Measurements from ENCODE around the gene CLDN8.

Gene CLDN8

DNA sequence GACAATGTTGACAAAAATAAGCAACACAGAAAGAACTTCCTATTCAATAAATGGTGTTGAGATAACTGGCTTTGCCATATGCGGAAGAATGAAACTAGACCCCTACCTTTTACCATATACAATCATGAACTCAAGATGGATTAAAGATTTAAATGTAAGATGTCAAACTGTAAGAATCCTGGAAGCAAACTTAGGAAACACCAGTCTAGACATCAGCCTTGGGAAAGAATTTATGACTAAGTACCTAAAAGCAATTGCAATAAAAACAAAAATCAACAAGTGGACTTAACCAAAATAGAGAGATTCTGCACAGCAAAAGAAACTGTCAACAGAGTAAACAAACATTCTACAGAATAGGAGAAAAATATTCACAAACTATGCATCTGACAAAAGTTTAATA is 16.1 kb upstream of the CLDN8 start:
- Histone ChIP-seq H3K9ac (ENCODE audit: low read depth, low read length) (no peak overlapping the region), H3K36me3 (ENCODE audit: insufficient read depth, low read length) (no peaks in the 10 kb centered on the region), H3K4me2 (ENCODE audit: insufficient read depth, low read length) (no peak overlapping the region), H3K9me3 (ENCODE audit: insufficient read depth, low read length, severe bottlenecking) (no peaks in the 10 kb centered on the region), H4K20me1 (ENCODE audit: insufficient read depth, low read length) (no peaks in the 10 kb centered on the region), H3K79me2 (ENCODE audit: insufficient read depth, low read length) (no peaks in the 10 kb centered on the region), H3K27me3 (ENCODE audit: insufficient read depth, low read length, poor library complexity) (no peaks in the 10 kb centered on the region), H2AFZ (ENCODE audit: low read depth, low read length) (no peak overlapping the region), H3K4me3 (ENCODE audit: low read depth in 1 of 2, low read length in 2 of 2) (no peak overlapping the region), H3K27ac (ENCODE audit: low read length) (no peak overlapping the region), H3K4me1 (ENCODE audit: insufficient read depth, low read length) (no peaks in the 10 kb centered on the region)
- DNase-seq (no peak), ATAC-seq (ENCODE audit: insufficient read depth, low read depth) (no peak)
- TF ChIP-seq EZH2 (IDR thresholded peaks at IDR 0.05; ENCODE audit: borderline replicate concordance, low read depth, low read length, severe bottlenecking) (no peak), CTCF (IDR thresholded peaks at IDR 0.05; ENCODE audit: borderline replicate concordance, extremely low read depth, low read length, poor library complexity, severe bottlenecking) (no peak)

DNA sequence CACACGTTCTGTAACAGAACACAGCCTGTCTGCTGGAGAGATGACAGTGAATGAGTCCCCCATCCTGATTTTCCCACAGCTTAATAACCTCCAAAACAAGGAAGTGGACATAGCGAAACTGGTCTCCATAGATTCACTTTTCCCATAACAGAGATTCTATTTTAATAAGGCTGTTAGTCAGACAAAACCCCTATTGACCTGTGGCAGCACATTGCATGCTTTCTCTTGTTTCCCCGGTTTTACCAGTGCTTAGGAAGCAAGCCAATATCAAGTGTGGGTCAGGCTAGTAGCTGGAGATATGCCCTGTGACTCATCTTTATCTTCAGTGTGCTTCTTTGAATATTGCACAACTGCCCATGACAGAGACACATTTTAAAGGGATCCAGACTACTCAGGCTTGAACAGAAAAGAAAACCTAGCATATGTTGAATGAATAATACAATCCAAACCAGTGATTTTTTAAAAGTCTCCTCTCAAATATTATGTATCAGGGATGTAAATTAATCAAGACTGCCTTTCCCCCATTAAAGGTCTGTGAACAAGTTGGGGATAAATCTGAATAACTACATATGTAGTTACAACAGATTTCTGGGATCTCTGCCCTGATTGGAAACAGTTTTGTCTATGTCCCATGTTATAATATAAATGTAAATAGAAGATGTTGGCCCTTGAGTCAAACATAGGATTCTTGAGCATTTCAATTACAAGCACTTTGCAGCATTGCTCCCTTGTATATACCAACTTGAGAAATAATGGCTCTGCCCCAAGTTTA is 11.9 kb upstream of the CLDN8 start:
- H3K27ac ChIP-seq (ENCODE audit: low read length) = no peak overlapping the region
- no peaks in the 10 kb centered on the region for H3K4me1 ChIP-seq (ENCODE audit: insufficient read depth, low read length)
- H2AFZ ChIP-seq (ENCODE audit: low read depth, low read length) = no peak overlapping the region
- no peak for TF ChIP-seq EZH2 (IDR thresholded peaks at IDR 0.05; ENCODE audit: borderline replicate concordance, low read depth, low read length, severe bottlenecking)
- no peak for TF ChIP-seq CTCF (IDR thresholded peaks at IDR 0.05; ENCODE audit: borderline replicate concordance, extremely low read depth, low read length, poor library complexity, severe bottlenecking)
- H3K4me2 ChIP-seq (ENCODE audit: insufficient read depth, low read length) = no peak overlapping the region
- H3K4me3 ChIP-seq (ENCODE audit: low read depth in 1 of 2, low read length in 2 of 2) = no peak overlapping the region
- no peaks in the 10 kb centered on the region for H4K20me1 ChIP-seq (ENCODE audit: insufficient read depth, low read length)
- H3K79me2 ChIP-seq (ENCODE audit: insufficient read depth, low read length) = no peaks in the 10 kb centered on the region
- no peak overlapping the region for H3K9ac ChIP-seq (ENCODE audit: low read depth, low read length)
- DNase-seq (no peak), ATAC-seq (ENCODE audit: insufficient read depth, low read depth) (no peak)
- no peaks in the 10 kb centered on the region for H3K27me3 ChIP-seq (ENCODE audit: insufficient read depth, low read length, poor library complexity)
- no peaks in the 10 kb centered on the region for H3K36me3 ChIP-seq (ENCODE audit: insufficient read depth, low read length)
- no peaks in the 10 kb centered on the region for H3K9me3 ChIP-seq (ENCODE audit: insufficient read depth, low read length, severe bottlenecking)

DNA sequence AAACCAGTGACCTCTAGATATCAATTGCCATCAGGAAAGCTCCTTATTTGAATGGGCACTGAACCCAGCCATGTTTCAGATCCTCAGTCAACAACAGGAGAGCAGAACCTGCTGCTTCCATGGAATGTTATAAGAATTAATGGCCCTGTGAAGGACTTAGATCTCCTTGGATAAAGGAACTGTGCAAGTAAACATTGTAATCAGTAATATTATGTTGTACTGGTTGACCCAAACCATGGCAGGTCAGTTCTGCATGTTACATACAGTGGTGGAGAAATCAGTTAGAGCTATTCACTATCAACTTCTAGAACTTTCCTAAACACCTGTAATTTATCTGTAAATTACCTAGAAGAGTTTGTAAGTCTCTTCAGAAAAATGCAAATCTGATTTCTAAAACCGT is 11.2 kb upstream of the CLDN8 start:
- H2AFZ ChIP-seq (ENCODE audit: low read depth, low read length) = no peak overlapping the region
- no peaks in the 10 kb centered on the region for H4K20me1 ChIP-seq (ENCODE audit: insufficient read depth, low read length)
- H3K9ac ChIP-seq (ENCODE audit: low read depth, low read length) = no peak overlapping the region
- ATAC-seq (ENCODE audit: insufficient read depth, low read depth) (no peak), DNase-seq (no peak)
- no peaks in the 10 kb centered on the region for H3K79me2 ChIP-seq (ENCODE audit: insufficient read depth, low read length)
- no peaks in the 10 kb centered on the region for H3K9me3 ChIP-seq (ENCODE audit: insufficient read depth, low read length, severe bottlenecking)
- H3K4me3 ChIP-seq (ENCODE audit: low read depth in 1 of 2, low read length in 2 of 2) = no peak overlapping the region
- H3K27ac ChIP-seq (ENCODE audit: low read length) = no peak overlapping the region
- TF ChIP-seq CTCF (IDR thresholded peaks at IDR 0.05; ENCODE audit: borderline replicate concordance, extremely low read depth, low read length, poor library complexity, severe bottlenecking) = no peak
- TF ChIP-seq EZH2 (IDR thresholded peaks at IDR 0.05; ENCODE audit: borderline replicate concordance, low read depth, low read length, severe bottlenecking) = no peak
- no peaks in the 10 kb centered on the region for H3K27me3 ChIP-seq (ENCODE audit: insufficient read depth, low read length, poor library complexity)
- no peak overlapping the region for H3K4me2 ChIP-seq (ENCODE audit: insufficient read depth, low read length)
- H3K4me1 ChIP-seq (ENCODE audit: insufficient read depth, low read length) = no peaks in the 10 kb centered on the region
- no peaks in the 10 kb centered on the region for H3K36me3 ChIP-seq (ENCODE audit: insufficient read depth, low read length)

All from DND-41 (cell line).